HG03196 (cell line): ENCODE measurements around the gene STMND1.

Experiments
- ATAC-seq: cut with Tn5 transposase; IDR thresholded peaks from one replicate; pipeline ENCODE4 v1.9.1; 2021; ENCODE audit not compliant: unreplicated experiment

Gene STMND1

GRCh38 chr6:17159240-17159639, 57.4 kb downstream of the STMND1 start:
- no peak for ATAC-seq

- no peak for ATAC-seq
Observed at GRCh38 chr6:17161076-17161475, 59.2 kb downstream of the STMND1 start.

- ATAC-seq, result no peak
Observed at GRCh38 chr6:17165383-17165782, 63.5 kb downstream of the STMND1 start.

- no peak for ATAC-seq
Observed at GRCh38 chr6:17167327-17167979, 65.6 kb downstream of the STMND1 start.

GRCh38 chr6:17169291-17169690, 67.4 kb downstream of the STMND1 start:
- ATAC-seq, result no peak

GRCh38 chr6:17169711-17170110, 67.9 kb downstream of the STMND1 start:
- no peak for ATAC-seq

- ATAC-seq, result no peak
Observed at GRCh38 chr6:17172836-17173470, 71.1 kb downstream of the STMND1 start.

GRCh38 chr6:17178326-17178725, 76.5 kb downstream of the STMND1 start:
- ATAC-seq, result no peak

GRCh38 chr6:17178754-17179529, 77.1 kb downstream of the STMND1 start:
- no peak for ATAC-seq

- no peak for ATAC-seq
Observed at GRCh38 chr6:17179530-17180073, 77.8 kb downstream of the STMND1 start.
